Cardiac muscle cell (in vitro differentiated cells and primary cell): ENCODE measurements around the gene ALKBH5. TPM values are rescaled to one million over a fixed set of nuclear protein-coding genes. Genes with fewer than 3 reads are reported as not detected.

Experiments used
- DNase-seq, 2 donors: peaks; one replicate each; pipeline versions ENCODE4 v3.0.0 to v3.0.0-alpha.2; 2010 to 2017; ENCODE audit warnings: low read depth in 1 of 2, low spot score in 1 of 2
- H3K27ac ChIP-seq: fragments of 200-600 bp; sonication (generic); 2 replicates; pipeline ENCODE4 v1.5.1; 2016
- H3K27me3 ChIP-seq: fragments of 200-600 bp; sonication (generic); 2 replicates; pipeline ENCODE4 v1.6.0; 2016; ENCODE audit warnings: control low read depth
- H3K36me3 ChIP-seq: fragments of 200-600 bp; sonication (generic); 2 replicates; pipeline ENCODE4 v1.5.1; 2016; ENCODE audit warnings: control low read depth
- H3K4me1 ChIP-seq: fragments of 200-600 bp; sonication (generic); 2 replicates; pipeline ENCODE4 v1.8.1; 2017; ENCODE audit warnings: low read depth, mild to moderate bottlenecking, mixed run types
- H3K4me3 ChIP-seq: fragments of 200-600 bp; sonication (generic); 2 replicates; pipeline ENCODE4 v1.5.1; 2016; ENCODE audit warnings: mild to moderate bottlenecking
- H3K9me3 ChIP-seq: fragments of 200-600 bp; sonication (generic); 2 replicates; pipeline ENCODE4 v1.5.1; 2017; ENCODE audit warnings: low read depth, mild to moderate bottlenecking, control low read depth
- polyA plus RNA-seq: library from polyadenylated mRNA; unstranded; fragments of >200 nt; fragmentation: Nextera tagmentation; extraction: Ambion mirVana; gene quantifications from 2 replicates; pipeline ENCODE4 v1.2.1, GENCODE V29; 2016
- total RNA-seq: library from RNA; depleted of rRNA; stranded (reverse); fragments of >200 nt; gene quantifications from 2 replicates; pipeline ENCODE4 v1.2.3, GENCODE V29; 2016
- TF ChIP-seq, protein P1 (sequence below): IDR thresholded peaks from 2 replicates; pipeline ENCODE4 v1.5.1; 2012; ENCODE audit warnings: low read depth, mild to moderate bottlenecking, low read length

Gene ALKBH5
- total and polyA plus RNA-seq, 2 experiments from 2014 or later: 257 to 279 TPM

DNA sequence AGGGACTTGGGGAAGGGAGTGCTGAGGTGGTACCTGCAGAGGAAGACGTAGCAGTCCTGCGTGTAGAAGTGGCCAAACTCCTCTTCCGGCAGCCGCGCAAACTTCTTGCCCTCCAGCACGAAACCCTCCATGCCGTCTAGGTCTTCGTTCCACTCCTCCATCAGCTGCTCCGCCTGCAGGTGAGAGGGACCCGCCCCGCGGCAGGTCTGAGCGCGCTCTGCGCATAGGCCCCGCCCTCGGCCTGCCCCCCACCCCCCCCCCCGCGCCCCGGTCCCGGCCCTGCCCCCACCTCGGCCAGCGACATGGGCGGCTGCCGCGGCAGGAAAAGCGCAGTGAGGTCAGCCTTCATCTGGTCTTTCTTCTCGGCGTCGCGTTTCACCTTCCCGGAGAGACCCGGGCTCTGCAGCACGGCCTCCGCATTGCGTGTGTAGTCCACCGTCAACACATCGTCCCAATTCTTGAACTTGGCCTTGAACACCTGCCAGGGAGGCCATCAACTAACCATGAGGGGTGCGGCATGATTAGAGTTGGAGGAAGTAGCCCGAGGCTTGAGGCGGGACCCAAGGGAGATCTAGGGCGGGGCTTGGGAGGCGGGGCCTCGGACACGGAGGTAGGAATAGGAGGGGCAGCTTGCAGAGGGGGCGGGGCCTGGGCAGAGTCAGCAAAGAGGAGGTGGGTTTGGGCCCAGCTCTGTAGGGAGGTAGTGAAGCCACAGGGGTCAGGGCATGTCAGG is 63.4 kb downstream of the ALKBH5 start:
- Histone ChIP-seq H3K9me3 (no peaks in the 10 kb centered on the region), H3K4me1 (no peaks in the 10 kb centered on the region), H3K27me3 (no peaks in the 10 kb centered on the region), H3K27ac (no peak overlapping the region), H3K36me3 (peaks cover 40% of the 10 kb centered on the region), H3K4me3 (no peak overlapping the region)
- TF ChIP-seq, protein P1, sequence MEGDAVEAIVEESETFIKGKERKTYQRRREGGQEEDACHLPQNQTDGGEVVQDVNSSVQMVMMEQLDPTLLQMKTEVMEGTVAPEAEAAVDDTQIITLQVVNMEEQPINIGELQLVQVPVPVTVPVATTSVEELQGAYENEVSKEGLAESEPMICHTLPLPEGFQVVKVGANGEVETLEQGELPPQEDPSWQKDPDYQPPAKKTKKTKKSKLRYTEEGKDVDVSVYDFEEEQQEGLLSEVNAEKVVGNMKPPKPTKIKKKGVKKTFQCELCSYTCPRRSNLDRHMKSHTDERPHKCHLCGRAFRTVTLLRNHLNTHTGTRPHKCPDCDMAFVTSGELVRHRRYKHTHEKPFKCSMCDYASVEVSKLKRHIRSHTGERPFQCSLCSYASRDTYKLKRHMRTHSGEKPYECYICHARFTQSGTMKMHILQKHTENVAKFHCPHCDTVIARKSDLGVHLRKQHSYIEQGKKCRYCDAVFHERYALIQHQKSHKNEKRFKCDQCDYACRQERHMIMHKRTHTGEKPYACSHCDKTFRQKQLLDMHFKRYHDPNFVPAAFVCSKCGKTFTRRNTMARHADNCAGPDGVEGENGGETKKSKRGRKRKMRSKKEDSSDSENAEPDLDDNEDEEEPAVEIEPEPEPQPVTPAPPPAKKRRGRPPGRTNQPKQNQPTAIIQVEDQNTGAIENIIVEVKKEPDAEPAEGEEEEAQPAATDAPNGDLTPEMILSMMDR: no peak
- peak; percentile 47 to 66 for DNase-seq

DNA sequence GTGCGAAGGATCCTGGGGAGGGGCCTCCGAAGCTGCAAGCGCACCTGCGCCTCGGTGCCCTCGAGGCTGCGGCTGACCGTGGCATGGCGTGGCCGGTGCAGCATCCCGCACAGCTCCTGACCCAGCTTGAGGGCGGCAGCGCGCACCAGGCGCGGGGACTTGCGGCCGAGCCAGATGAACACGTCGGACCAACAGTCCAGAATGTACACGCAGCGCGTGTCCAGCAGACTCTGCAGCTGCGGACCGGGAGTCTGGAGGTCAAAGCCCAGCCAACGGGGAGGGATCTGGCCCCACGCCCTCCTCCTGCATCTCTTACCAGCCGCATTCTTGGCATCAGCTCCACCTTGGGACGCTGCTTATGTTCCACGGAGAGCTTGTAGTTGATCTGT is 64.0 kb downstream of the ALKBH5 start:
- no peaks in the 10 kb centered on the region for H3K4me1 ChIP-seq
- H3K4me3 ChIP-seq: no peak overlapping the region
- DNase-seq: no peak
- TF ChIP-seq, protein P1: no peak
- no peaks in the 10 kb centered on the region for H3K27me3 ChIP-seq
- no peak overlapping the region for H3K27ac ChIP-seq
- peaks cover 46% of the 10 kb centered on the region for H3K36me3 ChIP-seq
- no peaks in the 10 kb centered on the region for H3K9me3 ChIP-seq

DNA sequence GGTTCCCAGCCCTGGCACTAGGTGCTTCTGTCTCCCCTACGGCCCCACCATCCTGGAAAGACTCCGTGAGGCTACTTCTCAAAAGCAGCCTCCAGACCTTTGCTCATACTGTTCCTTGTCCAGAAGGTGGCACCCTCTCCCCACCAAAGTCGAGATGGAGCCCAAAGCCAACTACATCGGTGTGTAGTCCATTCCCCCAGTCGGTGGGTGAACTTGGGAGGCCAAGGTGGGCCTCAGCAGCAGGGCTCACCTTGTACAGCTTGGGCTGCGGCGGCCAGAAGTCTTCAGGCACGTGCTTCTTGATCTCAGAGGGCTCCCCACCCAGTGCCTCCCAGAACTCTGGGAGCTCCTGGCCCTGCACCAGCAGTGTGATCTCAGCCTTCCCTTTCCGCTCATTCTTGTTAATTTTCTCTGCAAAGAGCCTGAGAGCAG is 64.7 kb downstream of the ALKBH5 start:
- H3K4me3 ChIP-seq: no peak overlapping the region
- no peaks in the 10 kb centered on the region for H3K4me1 ChIP-seq
- peak; percentile 77 to 83 for DNase-seq
- H3K9me3 ChIP-seq: no peaks in the 10 kb centered on the region
- no peaks in the 10 kb centered on the region for H3K27me3 ChIP-seq
- no peak overlapping the region for H3K27ac ChIP-seq
- TF ChIP-seq, protein P1: peak; percentile 73
- peaks cover 50% of the 10 kb centered on the region for H3K36me3 ChIP-seq

DNA sequence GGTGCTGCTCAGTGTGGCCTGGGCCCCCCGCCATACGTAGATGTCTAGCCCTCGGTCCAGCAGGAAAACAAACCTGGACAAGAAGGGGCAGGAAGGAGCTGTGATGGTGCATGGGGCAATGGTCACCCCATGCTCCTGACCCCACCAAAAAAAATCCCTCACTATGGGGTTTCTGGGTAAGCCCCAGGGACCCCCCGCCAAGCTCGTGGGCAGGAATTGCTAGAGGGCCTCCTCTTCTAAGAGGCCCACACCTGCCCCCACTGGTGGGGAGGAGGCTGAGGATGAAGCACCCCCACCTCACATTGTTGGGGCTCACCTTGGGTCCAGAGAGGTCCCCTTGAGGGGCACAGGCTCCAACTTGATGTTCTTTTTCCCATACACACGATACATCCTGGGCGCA is 65.2 kb downstream of the ALKBH5 start:
- Histone ChIP-seq H3K9me3 (no peaks in the 10 kb centered on the region), H3K4me1 (no peaks in the 10 kb centered on the region), H3K36me3 (peaks cover 54% of the 10 kb centered on the region), H3K27ac (no peak overlapping the region), H3K27me3 (no peaks in the 10 kb centered on the region), H3K4me3 (no peak overlapping the region)
- TF ChIP-seq, protein P1: no peak
- DNase-seq: no peak

DNA sequence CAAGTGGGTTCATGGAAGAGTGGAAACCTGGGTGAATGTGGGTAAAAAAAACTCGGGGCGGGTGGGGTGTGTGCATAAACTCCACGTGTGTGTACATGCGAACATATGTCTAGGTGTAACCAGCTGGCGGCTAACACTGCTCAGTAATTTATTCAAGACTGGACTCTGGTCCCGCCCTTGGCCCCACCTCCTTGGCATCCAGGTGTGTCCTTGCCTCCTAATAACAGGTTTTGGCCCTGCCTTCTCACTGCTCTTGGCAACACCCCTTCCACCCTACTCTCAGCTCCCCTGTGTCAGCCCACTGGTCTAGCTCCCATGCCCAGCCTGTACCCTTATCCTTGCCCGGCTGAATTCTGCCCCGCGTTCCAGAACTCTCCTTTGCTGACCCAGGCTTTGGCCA is 66.6 kb downstream of the ALKBH5 start:
- Histone ChIP-seq H3K27me3 (no peaks in the 10 kb centered on the region), H3K4me3 (no peak overlapping the region), H3K4me1 (no peaks in the 10 kb centered on the region), H3K9me3 (no peaks in the 10 kb centered on the region), H3K27ac (no peak overlapping the region), H3K36me3 (peaks cover 51% of the 10 kb centered on the region)
- TF ChIP-seq, protein P1: no peak
- no peak for DNase-seq
